Left lobe of liver (tissue), 2 donors: ENCODE data around the gene MTM1. TPM values are rescaled to one million over a fixed set of nuclear protein-coding genes. Genes with fewer than 3 reads are reported as not detected.
A peak's percentile ranks its signal among the peaks of the same experiment; 100 is the strongest.

Source experiments
- ATAC-seq: fragments of 200-7000 bp; cut with Tn5 transposase; one replicate; pipeline ENCODE4 v1.9.1; 2020; ENCODE audit warnings: mild to moderate bottlenecking, moderate library complexity
- DNase-seq: peaks from one replicate; pipeline ENCODE4 v3.0.0-alpha.2; 2020; ENCODE audit warnings: low spot score
- total RNA-seq: library from RNA; stranded (reverse); gene quantifications from one replicate; pipeline ENCODE4 v1.2.1, GENCODE V29; 2021
- donor health status: DM: no; HTN: no; CAD: no; lungs with moderate emphysema.
- donor health status: DM: no; HTN: yes; CAD: no.

Gene MTM1
- total RNA-seq, 1 donor from 2014 or later = 17.2 TPM

DNA sequence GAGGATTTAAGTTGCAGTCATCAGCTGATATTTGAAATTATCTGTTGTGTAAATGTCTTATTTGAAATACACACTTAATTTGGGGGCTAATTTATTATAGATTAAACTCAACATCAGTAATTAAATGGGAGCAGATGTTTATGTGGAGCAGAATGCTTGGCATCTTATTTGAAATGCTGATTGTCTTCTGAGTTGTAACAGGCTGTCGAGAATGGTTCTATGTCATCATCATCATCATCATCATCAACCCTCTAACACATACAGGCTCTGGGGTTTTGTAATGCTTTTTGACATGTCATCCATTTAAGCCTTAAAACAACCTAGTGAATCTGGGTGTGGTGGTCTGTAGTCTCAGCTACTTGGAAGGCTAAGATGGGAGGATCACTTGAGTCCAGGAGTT lies 133.0 kb downstream of the MTM1 start:
- ATAC-seq = no peak

DNA sequence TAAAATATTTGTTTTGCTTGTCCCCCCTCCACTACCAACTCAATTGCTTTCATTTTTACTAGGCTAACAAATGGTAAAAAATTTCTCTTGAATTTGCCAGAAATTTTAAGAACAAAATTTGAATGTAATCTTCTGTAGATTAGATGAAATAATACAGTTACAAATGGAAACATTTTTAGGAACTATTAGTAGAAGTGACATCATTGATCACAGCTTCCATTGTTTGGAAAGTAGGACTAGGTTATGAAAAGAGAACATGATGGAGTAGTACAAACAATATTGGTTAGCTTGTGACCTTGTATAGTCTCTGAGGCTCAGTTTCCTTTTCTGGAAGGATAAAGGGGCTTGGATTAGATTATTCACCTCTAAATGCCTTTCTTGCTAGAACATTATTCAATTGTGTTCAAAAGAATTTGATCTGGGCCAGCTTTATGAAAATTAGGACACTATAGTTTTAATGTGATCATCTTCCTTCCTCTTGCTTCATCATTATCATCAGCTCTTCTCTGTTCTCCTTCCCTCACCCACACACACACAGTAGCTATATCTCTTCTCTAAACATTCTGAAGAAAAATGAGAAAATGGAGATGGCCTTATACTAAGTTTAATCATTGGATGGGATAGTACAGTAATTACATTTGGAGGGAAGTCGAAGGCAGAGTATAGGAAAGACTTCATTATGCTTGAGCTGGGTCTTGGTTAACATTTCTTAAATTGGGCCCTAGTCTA lies 134.7 kb downstream of the MTM1 start:
- no peak for DNase-seq

More for the DNA sequence above, 133.0 kb downstream of the MTM1 start:
- no peak for DNase-seq

DNA sequence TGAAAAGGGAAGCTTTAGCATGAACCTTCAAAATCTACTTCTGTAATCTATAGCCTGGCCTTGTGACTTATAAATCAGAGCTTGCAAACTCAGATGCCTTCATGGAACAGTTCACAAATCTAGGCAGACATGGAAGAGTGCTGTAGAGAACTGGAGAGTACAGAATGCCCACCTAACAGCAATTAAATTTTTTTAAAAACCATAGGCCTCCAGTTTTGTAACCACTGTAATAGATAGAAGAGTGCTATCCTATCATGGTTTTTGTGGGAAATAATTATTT lies 135.2 kb downstream of the MTM1 start:
- no peak for ATAC-seq
- no peak for DNase-seq

More for the DNA sequence above, 134.7 kb downstream of the MTM1 start:
- ATAC-seq = no peak

- ATAC-seq = no peak
- no peak for DNase-seq
These were observed 135.7 kb downstream of the MTM1 start for GRCh38 chrX:150704030-150704613.

GRCh38 chrX:150712619-150713018 lies 144.2 kb downstream of the MTM1 start:
- DNase-seq = no peak
- no peak for ATAC-seq

DNA sequence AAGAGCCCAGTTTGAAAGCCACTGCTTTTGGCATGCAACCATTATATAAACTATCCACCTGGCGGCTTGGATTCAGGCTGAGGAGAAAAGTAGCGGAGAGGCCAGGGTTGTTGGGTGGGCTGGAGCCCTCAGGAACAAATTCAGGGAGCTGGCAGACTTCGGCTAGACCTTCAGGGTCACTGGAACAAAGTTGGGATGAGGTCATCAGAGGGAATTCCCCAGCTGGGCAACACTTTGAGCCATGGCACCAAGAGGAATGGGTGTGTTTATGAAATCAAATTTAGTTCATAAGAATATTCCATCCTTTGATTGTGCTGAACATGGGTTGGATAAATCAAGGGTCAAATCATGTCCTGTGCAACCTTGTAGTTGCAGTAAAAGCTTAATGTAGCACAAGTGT lies 146.8 kb downstream of the MTM1 start:
- ATAC-seq = peak; percentile 66
- no peak for DNase-seq

DNA sequence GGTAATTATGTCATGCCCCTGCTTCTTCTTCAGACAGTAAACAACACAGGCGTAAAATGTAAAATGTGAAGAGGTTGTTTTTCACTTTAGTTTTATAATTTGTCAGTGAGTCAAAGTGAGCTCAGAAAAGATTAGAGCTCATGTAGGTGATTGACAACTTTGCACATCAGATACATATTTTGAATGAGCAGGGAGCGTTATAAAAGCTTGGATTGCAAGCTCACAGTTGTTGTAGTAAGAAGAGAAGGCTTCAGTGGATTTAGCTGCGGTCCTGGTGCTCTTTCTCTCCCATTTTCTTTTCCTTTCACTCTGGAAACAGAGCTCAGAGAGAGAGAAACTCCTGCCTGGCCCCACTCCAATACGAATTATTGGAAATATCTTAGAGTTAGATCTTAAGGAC lies 151.2 kb downstream of the MTM1 start:
- ATAC-seq = no peak
- DNase-seq = no peak

Other genes starting within 250 kb of the MTM1 start
- 3.1 TPM for gene MAMLD1, start 205.3 kb upstream of the MTM1 start, total RNA-seq
- 10.6 TPM for gene MTMR1, start 124.8 kb downstream of the MTM1 start, total RNA-seq